IPS-20b (cell line): ENCODE measurements around the gene SLC23A2.
"Not testable (repeated sequence)": the region's sequence is repeated elsewhere in the genome, so short reads cannot be mapped to it uniquely, and the experiment has no call there.

Experiments
- H3K27ac ChIP-seq: one replicate; pipeline ENCODE4 v1.5.1; 2013; ENCODE audit warnings: low read length
- H3K27me3 ChIP-seq: 2 replicates; pipeline ENCODE4 v1.6.1; 2013; ENCODE audit warnings: mild to moderate bottlenecking, low read length, inconsistent platforms; ENCODE audit not compliant: insufficient read depth
- H3K36me3 ChIP-seq: 2 replicates; pipeline ENCODE4 v1.6.1; 2013; ENCODE audit warnings: low read depth, mild to moderate bottlenecking, inconsistent platforms, low read length, moderate library complexity; ENCODE audit not compliant: insufficient read depth
- H3K4me1 ChIP-seq: 2 replicates; pipeline ENCODE4 v1.6.1; 2013; ENCODE audit warnings: mild to moderate bottlenecking, control low read depth, inconsistent platforms, low read length, moderate library complexity; ENCODE audit not compliant: insufficient read depth
- H3K4me3 ChIP-seq: 2 replicates; pipeline ENCODE4 v1.5.1; 2013; ENCODE audit warnings: mild to moderate bottlenecking, low read length, inconsistent platforms
- H3K9ac ChIP-seq: 2 replicates; pipeline ENCODE4 v1.6.1; 2013; ENCODE audit warnings: low read depth, mild to moderate bottlenecking, inconsistent platforms, low read length, moderate library complexity
- H3K9me3 ChIP-seq: 2 replicates; pipeline ENCODE4 v1.6.1; 2013; ENCODE audit warnings: mild to moderate bottlenecking, low read depth, low read length, inconsistent platforms; ENCODE audit not compliant: insufficient read depth

The SLC23A2 gene

DNA sequence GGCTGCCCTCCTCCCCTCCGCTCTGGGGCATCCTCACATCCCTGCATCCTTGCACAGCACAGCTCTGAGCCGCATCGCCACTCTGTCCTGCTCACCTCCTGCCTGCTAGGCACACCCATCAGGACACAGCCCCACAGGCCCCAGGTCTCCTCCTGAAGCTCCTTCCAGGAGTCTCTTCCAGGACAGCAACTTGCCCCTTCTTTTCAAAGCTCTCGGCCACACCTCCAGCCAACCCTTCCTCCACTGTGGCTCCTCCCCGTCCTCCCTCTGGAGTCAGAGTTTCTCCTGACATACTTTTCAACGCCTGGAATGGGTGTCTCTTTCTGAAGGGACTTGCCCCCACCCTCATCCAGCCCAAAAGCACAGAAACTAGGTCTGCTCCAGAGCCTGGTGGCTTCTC lies 77.3 kb downstream of the SLC23A2 start:
- Histone ChIP-seq H3K36me3 (no peaks in the 10 kb centered on the region), H3K27ac (no peak overlapping the region), H3K4me1 (no peaks in the 10 kb centered on the region), H3K9ac (no peak overlapping the region), H3K4me3 (no peak overlapping the region), H3K9me3 (no peaks in the 10 kb centered on the region), H3K27me3 (no peaks in the 10 kb centered on the region)

DNA sequence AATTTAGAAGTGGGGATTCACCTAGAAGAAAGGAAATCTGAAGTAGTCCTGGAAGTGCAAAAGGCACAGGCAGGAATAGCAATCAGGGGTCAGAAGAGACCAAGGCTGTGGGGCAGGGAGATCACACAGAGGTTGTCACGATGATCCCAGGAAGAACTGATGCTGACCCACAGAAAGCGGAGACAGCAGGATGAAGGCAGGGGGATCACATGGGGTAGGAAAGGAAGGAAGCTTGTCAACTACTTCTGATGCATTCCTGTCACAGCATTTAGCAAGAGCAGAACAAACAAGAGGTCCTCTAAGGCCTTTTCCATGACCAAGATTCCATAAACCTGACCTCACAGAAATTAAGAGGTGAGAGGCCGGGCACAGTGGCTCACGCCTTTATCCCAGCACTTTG lies 79.1 kb downstream of the SLC23A2 start:
- Histone ChIP-seq H3K9ac (no peak overlapping the region), H3K27me3 (no peaks in the 10 kb centered on the region), H3K27ac (no peak overlapping the region), H3K4me3 (no peak overlapping the region), H3K4me1 (peaks cover 2% of the 10 kb centered on the region; the same call in 1 of the 2 replicates), H3K36me3 (no peaks in the 10 kb centered on the region), H3K9me3 (no peaks in the 10 kb centered on the region)

DNA sequence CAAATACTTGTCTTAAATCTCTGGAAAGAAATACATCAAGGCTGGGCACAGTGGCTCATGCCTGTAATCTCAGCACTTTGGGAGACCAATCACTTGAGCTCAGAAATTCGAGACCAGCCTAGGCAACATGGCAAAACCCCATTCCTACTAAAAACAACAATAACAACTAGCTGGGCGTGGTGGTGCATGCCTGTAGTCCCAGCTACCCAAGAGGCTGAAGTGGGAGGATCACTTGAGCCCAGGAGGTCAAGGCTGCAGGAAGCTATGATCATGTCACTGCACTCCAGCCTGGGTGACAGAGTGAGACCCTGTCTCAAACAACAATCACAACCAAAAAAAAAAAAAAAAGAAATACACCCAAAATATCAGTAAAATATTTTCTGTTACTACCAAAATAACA lies 80.0 kb downstream of the SLC23A2 start:
- H3K9ac ChIP-seq, H3K9me3 ChIP-seq, H3K36me3 ChIP-seq, H3K4me3 ChIP-seq, H3K4me1 ChIP-seq, H3K27ac ChIP-seq, H3K27me3 ChIP-seq: not testable (repeated sequence)

DNA sequence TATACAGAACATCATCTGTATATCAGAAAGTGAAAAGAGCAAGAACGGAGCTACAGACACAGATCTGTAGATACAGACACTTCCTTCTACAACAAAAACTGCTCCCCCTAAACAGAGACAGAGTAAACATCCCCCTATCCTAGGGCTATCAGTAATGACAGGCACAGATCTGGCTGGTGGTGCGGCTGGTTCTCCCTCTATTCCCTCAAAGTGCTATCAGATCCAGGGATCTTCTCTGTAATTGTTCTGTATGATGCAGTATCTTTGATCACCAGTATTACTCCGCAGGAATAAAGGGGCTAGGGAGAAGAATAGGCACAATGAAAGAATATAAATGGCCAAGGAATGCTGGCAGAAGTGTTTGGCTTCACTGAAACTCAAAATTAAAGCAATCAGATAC lies 80.7 kb downstream of the SLC23A2 start:
- no peak overlapping the region for H3K9ac ChIP-seq
- H3K36me3 ChIP-seq: no peaks in the 10 kb centered on the region
- H3K9me3 ChIP-seq: no peaks in the 10 kb centered on the region
- no peak overlapping the region for H3K4me3 ChIP-seq
- peaks cover 5% of the 10 kb centered on the region for H3K4me1 ChIP-seq
- H3K27me3 ChIP-seq: no peaks in the 10 kb centered on the region
- H3K27ac ChIP-seq: no peak overlapping the region

DNA sequence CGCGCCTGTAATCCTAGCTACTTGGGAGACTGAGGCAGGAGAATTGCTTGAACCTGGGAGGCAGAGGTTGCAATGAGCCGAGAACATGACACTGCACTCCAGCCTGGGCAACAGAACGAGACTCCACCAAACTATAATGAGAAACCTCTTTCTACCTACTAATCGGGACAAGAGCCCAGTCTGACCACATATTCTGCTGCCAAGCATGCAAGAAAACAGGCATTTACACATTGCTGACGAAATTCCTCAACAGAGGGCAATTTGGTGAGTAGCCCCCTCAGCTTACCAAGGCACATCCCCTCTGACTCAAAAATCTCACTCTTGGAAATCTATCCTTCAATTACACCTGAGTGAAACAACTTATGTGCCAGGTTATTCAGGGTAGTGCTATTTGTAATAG lies 81.2 kb downstream of the SLC23A2 start:
- Histone ChIP-seq H3K27me3 (no peaks in the 10 kb centered on the region), H3K36me3 (no peaks in the 10 kb centered on the region), H3K9me3 (no peaks in the 10 kb centered on the region), H3K4me3 (no peak overlapping the region), H3K27ac (no peak overlapping the region), H3K4me1 (peaks cover 5% of the 10 kb centered on the region), H3K9ac (no peak overlapping the region)

DNA sequence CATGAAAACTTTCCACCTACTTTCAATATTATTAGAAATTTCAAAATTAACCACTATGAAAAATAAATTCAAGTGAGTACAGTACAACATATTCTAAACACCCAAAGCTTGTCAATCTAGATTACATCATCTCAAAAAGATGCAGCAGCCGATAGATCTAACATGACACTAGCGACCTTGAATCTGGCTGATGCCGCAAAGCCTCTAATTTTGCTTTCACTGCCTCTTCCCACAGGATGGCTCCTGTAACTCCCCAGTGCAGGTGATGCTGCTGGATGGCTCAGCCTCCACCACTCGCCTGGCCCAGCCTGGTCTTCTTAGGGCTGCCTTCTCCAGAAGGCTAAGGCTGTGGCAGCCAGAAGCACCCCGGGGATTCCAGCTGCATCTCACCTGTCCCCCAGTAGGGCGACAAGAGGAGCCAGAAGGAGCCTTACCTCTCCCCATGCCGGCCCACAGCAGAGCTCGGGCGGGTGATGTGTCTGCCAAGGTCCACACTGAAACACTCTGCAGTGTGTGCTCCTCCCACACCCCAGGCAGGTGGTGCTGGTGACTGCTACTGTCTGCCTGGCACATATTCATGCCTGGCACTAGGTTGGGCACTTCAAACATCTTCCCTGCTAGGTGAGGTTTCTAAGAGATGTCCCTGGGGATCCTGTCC lies 82.1 kb downstream of the SLC23A2 start:
- Histone ChIP-seq H3K4me3 (no peak overlapping the region), H3K27ac (no peak overlapping the region), H3K9me3 (no peaks in the 10 kb centered on the region), H3K36me3 (no peaks in the 10 kb centered on the region), H3K27me3 (no peaks in the 10 kb centered on the region), H3K4me1 (peaks cover 5% of the 10 kb centered on the region), H3K9ac (no peak overlapping the region)

DNA sequence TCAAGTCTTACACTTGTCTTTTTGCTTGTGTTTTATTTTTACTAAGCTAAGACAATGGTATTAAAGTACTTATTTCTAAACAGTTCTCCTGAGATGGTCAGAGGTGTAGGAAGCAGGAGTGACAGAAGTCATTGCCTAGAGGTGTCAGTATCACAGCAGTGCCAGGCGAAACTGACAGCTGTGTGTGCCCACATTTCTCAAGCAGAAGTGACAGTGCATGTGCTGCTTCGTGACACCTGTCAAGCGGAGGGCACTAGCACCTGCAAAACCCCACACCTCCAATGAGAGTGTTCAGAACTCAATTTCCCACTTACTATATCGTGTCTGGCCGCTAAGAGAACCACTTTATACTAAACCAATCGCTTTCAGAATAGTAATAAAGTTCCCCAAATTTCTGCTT lies 82.8 kb downstream of the SLC23A2 start:
- Histone ChIP-seq H3K4me3 (no peak overlapping the region), H3K9ac (no peak overlapping the region), H3K4me1 (peaks cover 5% of the 10 kb centered on the region), H3K27me3 (no peaks in the 10 kb centered on the region), H3K27ac (no peak overlapping the region), H3K36me3 (no peaks in the 10 kb centered on the region), H3K9me3 (no peaks in the 10 kb centered on the region)

DNA sequence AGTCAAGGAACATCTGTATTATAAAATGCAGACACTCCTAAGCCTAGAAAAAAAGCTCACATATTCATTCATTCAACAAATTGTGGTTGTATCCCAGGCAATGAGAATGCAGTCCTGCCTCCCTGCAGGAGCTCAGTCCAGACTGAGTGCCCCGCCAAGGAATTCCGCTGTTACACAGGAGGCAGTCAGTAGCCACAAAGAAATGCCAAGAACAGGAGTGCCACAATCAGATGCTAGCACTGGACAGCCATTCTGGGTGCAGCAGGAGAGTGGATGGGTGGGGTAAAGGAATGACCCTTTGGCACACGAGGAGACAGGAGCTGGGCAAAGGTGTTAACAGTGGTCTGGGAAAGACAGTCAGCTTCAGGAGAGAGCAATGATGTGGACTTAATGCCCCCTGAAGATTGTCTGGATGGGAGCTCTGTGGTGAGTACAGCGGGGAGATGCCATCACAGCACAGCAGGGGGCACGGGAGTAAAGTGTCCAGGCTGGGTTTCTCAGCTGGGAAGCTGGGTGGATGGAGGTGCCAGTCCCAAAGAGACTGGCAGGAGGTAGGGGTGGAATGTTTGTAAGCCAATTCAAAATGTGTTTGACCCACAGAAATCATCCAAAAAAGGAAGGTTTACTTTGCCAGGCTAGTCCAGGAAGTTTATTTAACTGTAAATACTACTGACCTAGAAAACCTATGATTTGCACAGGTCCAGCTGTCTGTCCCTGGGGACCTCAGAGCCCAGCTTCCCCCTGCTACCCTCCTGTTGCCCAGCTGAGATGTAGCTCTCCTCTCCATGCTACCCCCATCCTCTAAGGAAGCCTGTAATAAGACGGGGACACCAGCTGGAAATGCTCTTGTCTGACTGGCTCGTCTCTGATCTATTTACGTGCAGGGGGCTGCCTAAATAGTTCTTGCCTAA lies 84.1 kb downstream of the SLC23A2 start:
- no peak overlapping the region for H3K4me3 ChIP-seq
- no peaks in the 10 kb centered on the region for H3K9me3 ChIP-seq
- no peak overlapping the region for H3K27ac ChIP-seq
- no peak overlapping the region for H3K9ac ChIP-seq
- H3K36me3 ChIP-seq: no peaks in the 10 kb centered on the region
- no peaks in the 10 kb centered on the region for H3K27me3 ChIP-seq
- peaks cover 5% of the 10 kb centered on the region for H3K4me1 ChIP-seq

DNA sequence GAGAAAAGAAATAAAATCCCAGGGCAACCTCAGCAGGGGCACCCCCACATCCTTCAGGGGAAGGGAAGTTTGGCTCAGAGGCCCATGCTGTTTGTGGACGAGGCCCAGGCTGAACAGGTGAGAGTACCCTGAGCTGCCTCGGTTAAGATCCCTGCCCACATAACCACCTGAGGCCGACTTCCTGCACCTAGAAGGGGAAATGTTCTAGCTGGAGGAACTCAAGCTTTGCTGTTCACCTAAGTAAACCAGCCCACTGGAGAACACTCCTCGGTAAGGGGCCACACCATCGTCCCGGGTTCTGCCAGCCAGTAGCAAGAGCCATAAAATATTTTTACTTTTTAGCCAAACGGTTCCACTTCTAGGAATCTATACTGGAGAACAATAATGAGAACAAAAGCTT lies 88.2 kb downstream of the SLC23A2 start:
- no peak overlapping the region for H3K27ac ChIP-seq
- H3K9me3 ChIP-seq: no peaks in the 10 kb centered on the region
- no peaks in the 10 kb centered on the region for H3K27me3 ChIP-seq
- no peaks in the 10 kb centered on the region for H3K36me3 ChIP-seq
- no peak overlapping the region for H3K4me3 ChIP-seq
- no peak overlapping the region for H3K9ac ChIP-seq
- H3K4me1 ChIP-seq: peaks cover 5% of the 10 kb centered on the region

DNA sequence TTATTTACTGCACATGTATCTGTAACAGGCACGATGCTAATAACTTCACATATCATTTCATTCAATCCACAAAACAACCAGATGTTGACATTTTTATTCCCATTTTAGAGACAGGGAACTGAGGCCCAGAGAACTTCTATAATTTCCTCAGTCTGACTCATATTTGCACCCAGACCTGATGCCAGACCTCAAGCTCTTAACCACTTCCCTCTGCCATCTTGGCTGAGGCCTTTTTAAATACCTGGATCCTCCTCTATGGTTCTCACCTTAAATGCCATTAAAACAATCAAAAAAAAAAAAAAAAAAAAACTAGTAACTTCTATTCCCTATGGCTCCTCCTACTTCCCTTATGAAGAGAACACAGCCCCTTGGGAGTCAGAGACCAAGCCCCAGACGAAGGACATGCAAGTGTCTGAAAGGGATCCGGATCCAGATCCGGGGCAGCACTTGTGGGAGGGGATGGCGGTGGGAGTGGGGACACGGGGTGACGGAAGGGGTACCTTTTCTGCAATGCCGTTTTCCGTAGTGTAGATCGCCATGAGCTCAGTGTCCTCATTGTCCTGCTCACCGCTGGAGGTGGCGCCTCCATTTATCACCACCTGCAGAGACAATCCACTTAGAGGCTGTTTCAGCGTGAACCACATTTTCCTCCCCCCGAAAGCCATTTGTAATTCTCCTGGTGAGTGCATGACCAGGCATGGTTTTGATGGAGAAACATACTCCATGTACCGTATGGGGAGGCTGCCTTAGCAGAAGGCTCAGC lies 88.7 kb downstream of the SLC23A2 start:
- Histone ChIP-seq H3K36me3 (no peaks in the 10 kb centered on the region), H3K9ac (no peak overlapping the region)

DNA sequence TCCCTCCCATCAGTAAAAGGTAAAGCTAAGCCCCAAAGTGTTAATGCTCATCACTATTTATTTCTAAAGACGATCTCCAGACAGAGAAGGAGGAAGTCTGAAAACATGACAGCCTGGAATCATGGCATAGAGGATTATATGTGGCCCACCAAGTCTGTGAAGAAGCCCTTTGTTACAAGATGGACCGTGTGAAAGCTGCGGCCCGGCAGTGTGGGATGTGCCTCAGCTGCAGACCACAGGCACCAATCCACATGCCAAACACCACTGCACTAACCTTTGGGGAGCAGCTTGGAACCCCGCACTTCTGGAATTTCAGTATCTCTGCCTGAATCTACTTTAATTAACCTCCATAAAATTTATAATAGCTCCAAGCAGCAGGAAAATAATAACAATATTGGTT lies 90.4 kb downstream of the SLC23A2 start:
- Histone ChIP-seq H3K9ac (no peak overlapping the region), H3K27me3 (no peaks in the 10 kb centered on the region), H3K36me3 (no peaks in the 10 kb centered on the region), H3K9me3 (no peaks in the 10 kb centered on the region), H3K4me3 (no peak overlapping the region), H3K4me1 (no peaks in the 10 kb centered on the region), H3K27ac (no peak overlapping the region)

More for the DNA sequence above, 88.7 kb downstream of the SLC23A2 start:
- no peaks in the 10 kb centered on the region for H3K27me3 ChIP-seq
- H3K4me3 ChIP-seq: no peak overlapping the region
- H3K9me3 ChIP-seq: no peaks in the 10 kb centered on the region
- no peak overlapping the region for H3K27ac ChIP-seq
- peaks cover 5% of the 10 kb centered on the region for H3K4me1 ChIP-seq
